Measurements from ENCODE around the gene PRKCA.

Gene PRKCA

DNA sequence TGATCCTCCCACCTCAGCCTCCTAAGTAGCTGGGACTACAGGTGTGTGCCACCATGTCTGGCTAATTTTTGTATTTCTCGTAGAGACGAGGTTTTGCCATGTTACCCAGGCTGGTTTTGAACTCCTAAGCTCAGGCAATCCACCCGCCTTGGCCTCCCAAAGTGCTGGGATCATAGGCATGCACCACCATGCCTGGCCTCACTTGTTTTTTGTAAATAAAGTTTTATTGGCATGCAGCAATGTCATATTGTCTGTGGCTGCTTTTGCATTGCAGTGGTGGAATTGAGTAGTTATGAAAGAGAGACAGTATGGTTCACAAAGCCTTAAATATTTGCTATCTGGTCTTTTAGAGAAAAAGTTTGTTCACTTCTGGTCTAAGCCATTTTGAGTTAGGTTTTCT is 124.7 kb downstream of the PRKCA start:
- TF ChIP-seq, protein P1, sequence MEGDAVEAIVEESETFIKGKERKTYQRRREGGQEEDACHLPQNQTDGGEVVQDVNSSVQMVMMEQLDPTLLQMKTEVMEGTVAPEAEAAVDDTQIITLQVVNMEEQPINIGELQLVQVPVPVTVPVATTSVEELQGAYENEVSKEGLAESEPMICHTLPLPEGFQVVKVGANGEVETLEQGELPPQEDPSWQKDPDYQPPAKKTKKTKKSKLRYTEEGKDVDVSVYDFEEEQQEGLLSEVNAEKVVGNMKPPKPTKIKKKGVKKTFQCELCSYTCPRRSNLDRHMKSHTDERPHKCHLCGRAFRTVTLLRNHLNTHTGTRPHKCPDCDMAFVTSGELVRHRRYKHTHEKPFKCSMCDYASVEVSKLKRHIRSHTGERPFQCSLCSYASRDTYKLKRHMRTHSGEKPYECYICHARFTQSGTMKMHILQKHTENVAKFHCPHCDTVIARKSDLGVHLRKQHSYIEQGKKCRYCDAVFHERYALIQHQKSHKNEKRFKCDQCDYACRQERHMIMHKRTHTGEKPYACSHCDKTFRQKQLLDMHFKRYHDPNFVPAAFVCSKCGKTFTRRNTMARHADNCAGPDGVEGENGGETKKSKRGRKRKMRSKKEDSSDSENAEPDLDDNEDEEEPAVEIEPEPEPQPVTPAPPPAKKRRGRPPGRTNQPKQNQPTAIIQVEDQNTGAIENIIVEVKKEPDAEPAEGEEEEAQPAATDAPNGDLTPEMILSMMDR (IDR thresholded peaks at IDR 0.05; ENCODE audit: low read depth, low read length) = no peak
- no peak overlapping the region for H3K4me3 ChIP-seq (ENCODE audit: low read depth, low read length)

DNA sequence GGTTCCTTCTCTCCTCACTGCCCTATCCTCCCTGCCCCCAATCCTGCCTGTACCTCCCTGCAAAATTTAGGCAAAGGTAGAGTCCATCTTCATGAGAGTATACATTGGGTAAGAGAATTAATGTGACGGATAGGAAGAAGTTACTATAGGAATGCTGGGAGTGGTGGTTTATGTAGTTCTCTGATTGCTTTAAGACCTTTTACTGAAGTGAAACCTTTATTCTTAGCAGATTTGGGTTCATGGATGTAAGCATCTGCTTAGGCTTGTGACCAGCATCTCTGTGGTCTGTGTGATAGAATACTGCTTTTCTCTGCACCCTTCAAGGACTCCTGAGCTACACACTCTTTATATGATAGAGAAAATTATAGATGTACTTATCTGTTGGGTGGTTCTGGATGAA is 127.3 kb downstream of the PRKCA start:
- no peak overlapping the region for H3K4me3 ChIP-seq (ENCODE audit: low read depth, low read length)
- TF ChIP-seq, protein P1 (IDR thresholded peaks at IDR 0.05; ENCODE audit: low read depth, low read length) = no peak

DNA sequence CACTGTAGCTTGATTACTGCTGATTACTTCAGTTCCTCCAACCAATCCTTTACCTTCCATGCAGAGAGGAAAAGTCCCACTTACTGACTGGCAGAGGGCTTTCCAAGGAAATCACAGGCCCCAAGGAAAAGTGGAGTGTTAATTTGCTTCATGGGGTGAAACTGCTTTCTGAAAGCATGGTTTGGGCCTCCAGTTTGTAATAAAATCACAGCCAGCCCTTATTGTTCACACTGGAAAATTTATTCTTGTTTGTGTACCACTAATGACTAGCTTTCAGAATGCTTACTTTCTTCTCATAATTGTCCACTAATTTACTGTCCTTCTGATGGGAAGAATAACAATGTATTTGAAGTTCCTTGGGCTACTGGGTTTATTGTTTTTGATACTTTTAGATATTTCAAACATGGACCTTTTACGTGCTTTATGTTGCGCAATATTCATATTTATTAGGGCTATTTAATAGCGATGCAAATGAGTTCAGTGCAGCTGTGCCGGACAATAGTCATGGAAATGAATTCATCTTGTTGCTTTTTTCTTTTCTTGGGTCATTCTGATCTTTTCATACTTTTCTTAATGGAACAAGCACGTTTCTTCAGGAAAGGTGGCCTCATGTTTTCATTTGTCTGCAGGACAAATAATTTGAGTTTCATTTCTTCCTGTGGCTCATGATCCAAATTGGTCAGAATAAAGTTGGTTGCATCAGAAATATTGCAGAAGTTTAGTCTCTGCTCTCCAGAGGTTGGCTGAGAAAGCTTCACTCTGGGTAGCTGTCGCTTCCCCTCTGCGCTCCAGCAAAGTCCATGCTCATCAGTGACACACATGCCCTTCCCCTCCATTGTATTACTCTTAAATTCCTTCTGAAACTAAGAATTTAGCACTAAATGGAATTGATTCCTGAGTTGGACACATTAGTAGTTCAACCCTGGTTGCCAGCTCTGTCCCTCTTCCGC is 128.7 kb downstream of the PRKCA start:
- peak overlapping the region; percentile 37 for H3K4me3 ChIP-seq (ENCODE audit: low read depth, low read length)
- TF ChIP-seq, protein P1 (IDR thresholded peaks at IDR 0.05; ENCODE audit: low read depth, low read length) = no peak

DNA sequence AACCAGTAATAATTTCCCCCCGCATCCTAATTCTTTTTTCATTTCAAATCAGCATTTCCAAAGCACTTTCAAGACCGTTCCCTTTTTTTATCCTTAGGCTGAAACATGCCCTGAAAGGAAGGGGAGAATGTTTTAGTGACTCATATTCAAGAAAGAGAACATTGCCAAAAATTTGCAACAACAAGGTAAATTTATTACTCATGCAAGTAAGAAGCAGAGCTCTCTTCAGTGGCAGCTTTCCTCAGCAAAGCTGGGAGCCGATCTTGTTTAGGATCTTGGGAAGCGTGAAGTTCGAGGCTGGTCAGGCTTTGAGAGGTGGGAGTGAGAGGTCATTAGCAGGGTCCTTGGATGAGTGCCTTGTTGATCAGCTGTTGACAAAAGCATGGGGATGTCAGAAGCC is 129.5 kb downstream of the PRKCA start:
- TF ChIP-seq, protein P1 (IDR thresholded peaks at IDR 0.05; ENCODE audit: low read depth, low read length) = no peak
- H3K4me3 ChIP-seq (ENCODE audit: low read depth, low read length) = peak overlapping the region; percentile 37

DNA sequence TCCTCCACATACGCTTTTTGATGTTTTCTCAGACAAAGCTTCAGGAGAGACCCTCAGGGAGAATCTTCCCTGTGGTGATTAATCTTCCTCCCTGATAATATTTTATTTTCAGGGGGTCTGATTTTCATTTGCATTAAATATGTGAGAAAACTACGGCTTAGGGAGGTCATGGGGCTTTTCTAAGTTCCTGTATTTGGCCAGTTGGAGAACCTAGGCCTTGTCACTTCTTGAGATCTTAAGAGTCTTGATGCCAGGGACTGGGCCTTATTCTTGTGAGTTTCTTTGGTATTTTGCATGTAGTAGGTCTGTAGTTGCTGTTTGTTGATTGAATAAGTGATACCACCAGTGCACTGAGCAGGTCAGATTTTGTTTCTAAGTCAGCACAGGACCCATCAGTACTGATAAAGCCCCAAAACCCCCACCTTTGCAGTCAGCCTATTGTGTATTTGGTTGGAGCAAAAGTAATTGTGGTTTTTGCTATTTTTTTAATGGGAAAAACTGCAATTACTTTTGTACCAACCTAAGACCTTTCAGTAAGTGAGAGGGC is 130.1 kb downstream of the PRKCA start:
- TF ChIP-seq, protein P1 (IDR thresholded peaks at IDR 0.05; ENCODE audit: low read depth, low read length) = no peak
- no peak overlapping the region; the same call in 1 of the 2 replicates for H3K4me3 ChIP-seq (ENCODE audit: low read depth, low read length)

DNA sequence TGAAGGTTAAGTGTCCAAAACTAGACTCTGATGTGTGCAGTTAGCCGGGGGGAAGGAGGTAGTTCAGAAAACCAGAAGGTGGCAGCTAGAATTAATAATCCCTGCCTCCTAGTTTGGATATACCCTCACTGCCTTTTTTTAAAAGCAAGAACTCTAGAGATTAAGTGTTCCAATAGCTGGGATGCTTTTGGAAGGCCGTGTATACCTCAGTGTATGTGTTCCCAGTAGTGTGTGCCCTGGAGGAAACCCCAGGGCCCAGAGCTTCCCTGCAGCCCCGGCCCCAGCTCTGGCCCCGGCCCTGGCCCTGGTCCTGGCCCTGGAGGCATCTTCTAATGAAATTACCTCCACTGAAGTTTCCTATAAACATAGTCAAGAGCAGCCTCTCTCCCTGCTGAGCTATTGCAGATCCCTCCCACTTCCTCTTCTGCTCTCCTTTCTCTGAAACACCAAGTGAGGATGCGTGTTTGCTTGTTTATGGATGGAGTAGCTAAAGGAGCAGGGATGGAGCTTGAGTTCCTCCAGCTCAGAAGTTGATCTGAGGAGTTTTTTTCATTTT is 130.7 kb downstream of the PRKCA start:
- TF ChIP-seq, protein P1 (IDR thresholded peaks at IDR 0.05; ENCODE audit: low read depth, low read length) = no peak
- H3K4me3 ChIP-seq (ENCODE audit: low read depth, low read length) = no peak overlapping the region

DNA sequence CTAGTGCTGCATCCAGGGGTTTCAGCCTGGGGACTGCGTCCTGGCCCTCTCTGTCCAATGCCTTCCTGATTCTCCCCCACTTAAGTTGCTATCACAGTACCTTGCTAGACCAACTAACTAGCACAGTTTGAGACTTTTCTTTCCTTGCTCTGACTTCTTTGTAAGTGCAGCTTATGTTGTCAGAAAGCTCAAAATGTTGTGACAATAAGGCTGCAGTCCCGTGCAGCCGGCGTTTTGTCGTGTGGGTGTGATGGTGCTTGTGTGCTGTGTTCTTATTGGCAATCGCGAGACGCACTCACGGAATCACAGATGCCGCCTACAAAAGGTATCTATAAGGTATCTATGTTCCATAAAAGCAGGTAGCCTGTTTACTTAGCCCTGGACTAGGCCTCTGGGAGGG is 132.8 kb downstream of the PRKCA start:
- H3K4me3 ChIP-seq (ENCODE audit: low read depth, low read length) = no peak overlapping the region
- TF ChIP-seq, protein P1 (IDR thresholded peaks at IDR 0.05; ENCODE audit: low read depth, low read length) = no peak

All from WI38 (cell line).